Activated gamma-delta T cell treated with anti-CD3 and anti-CD28 coated beads, Interleukin-2, amount 50 U/mL, for 16 hours (primary cell): Measurements from ENCODE around the gene SMARCA2.

Experiments
- DNase-seq: peaks from one replicate; pipeline ENCODE4 v3.0.0-alpha.2; 2020; ENCODE audit warnings: low read depth

Gene SMARCA2

DNA sequence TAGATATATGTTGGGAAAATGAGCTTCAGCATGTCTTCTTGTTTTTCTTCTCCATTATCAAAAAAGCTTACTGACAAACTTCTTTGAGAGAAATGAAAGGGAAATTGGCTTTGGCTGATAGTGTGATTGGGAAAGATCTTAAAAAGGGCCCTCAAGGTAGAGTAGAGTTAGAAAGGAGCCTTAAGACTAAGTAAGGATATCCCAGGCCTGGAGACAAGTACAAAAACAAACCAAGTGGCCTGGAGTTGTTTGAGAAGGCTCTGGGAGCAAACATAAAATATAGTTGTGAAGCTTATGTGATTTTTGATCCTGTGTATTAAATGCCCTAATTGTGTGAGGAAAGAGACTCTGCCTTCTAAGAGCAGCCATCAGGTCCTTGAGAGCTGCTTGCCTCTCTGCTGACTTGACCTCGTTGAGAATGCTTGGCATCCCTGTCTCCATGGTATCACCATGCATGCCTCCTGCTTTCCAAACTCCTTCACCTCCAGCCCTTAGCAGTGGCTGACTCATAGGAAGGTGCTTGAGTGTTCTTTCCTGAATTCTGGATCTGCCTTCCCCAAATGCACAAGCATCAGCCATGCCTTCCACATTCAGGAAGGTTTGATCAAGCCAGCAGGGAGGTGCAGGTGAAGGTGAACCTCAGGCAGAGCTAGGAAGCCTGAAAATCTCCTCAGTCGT, 78.9 kb downstream of the SMARCA2 start:
- no peak for DNase-seq

DNA sequence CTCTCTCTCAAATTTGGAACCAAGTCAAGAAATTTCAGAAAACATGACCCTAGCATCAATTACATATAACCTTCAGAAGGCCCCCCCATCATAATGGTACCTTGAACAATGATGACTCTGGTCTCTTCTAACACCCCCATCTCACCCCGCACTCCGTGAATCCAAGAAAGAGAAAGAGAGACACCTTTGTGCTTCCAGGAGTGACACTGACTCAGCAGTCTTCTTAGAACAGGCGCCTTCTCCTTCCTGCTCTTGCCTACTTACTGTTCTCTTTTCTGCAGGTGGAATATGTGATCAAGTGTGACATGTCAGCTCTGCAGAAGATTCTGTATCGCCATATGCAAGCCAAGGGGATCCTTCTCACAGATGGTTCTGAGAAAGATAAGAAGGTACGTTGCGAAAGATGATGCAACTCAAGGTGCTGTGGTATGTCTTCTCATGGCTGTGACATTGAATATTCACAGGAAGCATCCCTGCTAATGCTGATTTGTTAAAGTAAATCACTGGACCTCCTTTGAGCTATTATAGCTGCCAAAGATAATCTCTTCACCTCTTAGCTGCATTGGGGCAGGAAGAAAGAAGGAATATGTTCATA, 81.3 kb downstream of the SMARCA2 start:
- no peak for DNase-seq

DNA sequence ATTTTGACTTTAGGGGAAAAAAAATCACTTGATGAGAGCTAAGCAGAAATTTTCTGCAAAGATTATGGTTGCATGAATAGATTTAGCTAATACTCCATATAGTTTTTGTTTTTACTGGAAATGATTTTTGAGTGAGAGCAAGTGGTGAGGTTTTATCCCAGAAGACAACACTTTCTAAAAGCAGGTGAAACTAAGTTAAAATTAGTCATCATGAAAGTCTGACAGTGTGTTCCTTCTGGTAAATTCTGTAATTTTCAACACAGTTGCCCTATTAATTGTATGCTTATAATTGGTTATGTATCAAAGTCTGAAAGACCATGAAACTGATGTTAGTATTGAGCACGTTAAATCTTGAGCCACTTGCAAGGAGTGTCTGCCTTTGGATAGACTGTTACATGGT, 91.5 kb downstream of the SMARCA2 start:
- DNase-seq: no peak

DNA sequence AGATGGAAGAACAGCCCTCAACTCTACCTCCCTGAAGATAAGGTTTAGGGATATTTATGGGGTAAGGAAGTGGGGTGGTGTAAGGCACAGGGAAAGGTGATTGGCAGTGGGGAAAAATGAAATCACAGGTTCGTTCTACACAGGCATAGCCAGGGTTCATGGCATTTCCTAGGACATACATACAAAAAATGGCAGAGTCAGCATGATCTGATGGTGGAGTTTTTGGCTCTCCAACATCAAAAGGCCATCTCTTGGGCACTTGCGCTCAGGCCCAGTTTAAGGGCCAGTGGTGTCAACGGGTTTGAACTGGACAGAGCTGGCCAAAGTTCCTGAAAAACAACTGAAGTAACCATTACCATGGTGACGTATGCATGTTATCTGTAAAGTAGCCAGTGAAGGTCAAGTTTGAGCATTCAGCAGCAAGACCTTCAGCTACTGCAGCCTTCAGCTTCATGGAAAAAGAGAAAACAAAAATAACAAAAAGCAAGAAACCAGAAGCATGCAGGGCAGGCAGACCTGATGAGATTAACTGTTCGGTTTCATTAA, 92.8 kb downstream of the SMARCA2 start:
- DNase-seq: no peak

DNA sequence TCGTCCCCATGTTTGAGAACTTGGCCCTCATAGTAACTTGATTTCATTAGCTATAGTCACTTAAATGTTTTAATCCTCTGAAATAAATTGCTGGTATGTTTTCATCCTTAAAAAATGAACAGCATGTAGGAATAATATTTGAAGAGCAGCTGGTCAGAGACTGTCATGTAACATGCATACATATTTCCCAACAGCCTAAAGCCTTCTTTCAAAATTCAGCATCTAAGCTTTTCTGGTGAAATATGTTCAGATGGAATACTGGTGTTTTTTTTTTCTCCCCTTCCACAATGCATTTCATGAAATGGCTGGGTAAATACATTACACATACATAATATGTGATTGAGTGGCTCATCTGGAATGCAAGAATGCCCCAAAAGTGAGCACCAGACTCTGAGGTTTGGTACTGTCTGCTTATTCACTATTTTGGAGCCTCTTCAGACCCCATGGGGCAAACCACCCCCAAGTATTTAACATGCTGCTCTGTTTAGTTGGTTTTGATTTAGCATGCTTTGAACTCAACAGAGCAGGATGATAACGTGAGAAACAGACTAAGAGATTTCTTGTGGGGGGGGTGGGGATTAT, 94.0 kb downstream of the SMARCA2 start:
- DNase-seq: no peak

DNA sequence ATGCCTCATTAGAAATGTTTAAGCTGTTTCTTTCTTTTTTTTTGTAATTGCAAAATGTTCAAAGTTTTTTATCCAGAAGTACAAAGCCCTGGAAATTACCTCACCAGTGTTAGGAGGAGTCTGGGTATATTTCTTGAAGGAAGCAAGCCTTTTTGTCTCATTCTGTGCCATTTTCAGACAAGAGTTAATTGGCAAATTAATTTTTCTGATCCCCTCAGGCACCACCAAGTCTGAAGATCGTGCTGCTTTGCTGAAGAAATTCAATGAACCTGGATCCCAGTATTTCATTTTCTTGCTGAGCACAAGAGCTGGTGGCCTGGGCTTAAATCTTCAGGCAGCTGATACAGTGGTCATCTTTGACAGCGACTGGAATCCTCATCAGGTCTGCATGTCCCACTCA, 94.9 kb downstream of the SMARCA2 start:
- no peak for DNase-seq

DNA sequence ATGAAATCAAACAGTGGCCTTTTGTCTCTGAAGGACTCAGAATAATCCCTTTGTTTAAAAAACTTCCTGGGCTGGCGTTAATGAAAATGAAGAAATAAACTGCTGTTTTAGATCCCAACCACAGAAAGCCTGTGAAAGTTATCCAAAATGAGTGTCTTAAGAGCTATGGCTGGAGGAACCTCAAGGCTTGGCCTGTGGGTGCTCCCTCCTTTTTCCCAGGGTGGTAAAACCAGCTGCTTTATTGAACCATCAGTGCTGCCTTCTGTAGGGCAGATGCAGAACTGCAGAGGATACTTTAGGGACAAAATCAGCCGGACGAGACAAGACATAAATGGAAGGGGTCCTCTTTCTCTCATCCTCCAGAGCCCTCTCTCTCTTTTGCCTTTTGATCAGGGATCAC, 100.9 kb downstream of the SMARCA2 start:
- DNase-seq: no peak

DNA sequence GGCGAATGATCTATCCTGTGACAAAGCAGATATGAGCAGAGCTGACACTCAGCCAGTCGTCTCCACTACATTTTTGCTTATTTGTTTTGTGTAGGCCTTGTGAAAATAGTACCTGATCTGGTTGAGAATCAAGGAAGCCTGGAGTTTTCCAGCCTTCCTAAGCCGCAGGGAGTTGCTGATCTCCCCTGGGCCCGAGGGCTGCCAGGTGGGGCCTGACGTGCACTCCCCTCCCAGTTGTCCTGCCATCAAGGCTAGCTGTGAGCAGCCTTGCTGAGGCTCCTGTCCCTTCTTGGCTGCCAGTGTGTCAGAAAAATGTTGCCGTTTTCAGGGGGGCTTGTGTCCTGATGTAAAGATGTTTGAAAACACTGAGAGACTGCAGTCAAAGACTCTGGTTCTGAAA, 102.4 kb downstream of the SMARCA2 start:
- DNase-seq: no peak

DNA sequence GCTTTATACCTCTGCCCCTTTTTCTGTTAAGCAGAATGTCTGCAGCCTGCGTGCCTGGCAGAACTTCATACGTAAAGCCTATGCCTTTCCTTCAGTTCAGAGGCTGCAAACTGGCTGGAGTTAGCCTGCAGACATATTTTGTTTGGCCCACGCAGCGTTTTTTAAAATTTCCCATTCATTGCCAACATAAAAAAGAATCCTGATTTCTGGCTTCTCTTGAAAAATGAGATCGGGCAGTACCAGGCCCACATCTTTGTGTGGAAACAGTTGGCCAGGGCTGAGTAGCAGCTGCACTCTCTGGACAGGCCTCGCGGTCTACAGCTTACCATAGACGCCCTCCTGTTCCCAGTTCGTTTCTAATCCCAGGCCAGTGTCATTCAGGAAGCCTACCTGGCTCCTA, 104.4 kb downstream of the SMARCA2 start:
- no peak for DNase-seq

DNA sequence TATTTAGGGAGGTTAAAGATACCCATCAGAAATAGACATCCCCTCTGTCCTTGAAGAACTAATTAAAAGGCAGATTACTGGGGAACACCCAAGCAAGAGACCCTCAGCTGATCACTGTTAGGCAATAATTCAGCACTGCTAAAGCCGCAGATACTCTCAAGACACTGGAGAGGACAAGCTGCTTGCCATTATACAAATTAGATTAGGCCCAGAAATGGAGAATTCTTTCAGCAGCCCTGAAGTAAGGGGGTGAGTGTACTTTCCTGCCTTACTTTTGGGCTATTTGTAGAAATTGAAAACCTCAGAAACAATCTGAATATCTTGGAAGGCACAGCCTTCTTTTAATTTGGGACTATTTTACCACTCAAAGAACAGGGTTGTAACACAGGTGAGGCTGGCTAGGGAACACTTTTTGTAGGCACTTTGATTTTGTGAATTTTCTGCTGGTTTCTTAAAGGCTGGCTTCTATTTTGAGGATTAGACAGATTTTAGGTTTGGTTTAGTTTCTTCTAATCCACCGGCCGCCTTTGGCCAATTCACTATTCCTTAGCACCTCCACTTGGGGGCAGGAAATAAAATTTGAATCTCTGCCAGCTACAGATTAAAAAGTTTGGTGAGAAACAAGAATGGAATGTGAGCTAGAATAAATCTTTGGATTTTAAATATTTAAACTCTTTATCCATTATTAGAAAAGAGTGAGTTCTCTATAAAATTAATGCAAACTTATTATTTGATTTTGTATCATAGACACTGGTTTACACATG, 106.0 kb downstream of the SMARCA2 start:
- no peak for DNase-seq

DNA sequence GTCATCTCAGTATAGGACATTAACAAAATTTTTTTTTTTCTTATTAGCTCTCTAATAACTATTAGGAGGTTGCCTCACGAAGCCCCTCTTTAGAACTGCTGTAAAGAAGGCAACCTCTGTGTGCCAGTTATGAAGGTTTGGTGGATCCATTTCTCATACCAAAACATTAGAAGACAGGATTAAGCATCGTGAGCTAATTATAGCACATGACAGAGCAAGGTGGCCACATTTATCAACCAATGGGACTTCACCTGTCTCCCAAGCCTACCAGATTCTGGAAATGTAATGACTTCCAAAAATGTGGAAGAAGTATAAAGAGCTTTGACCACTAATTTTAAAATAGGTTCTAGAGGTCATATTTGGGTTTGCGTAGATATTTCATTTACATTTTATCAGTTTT, 107.2 kb downstream of the SMARCA2 start:
- no peak for DNase-seq

DNA sequence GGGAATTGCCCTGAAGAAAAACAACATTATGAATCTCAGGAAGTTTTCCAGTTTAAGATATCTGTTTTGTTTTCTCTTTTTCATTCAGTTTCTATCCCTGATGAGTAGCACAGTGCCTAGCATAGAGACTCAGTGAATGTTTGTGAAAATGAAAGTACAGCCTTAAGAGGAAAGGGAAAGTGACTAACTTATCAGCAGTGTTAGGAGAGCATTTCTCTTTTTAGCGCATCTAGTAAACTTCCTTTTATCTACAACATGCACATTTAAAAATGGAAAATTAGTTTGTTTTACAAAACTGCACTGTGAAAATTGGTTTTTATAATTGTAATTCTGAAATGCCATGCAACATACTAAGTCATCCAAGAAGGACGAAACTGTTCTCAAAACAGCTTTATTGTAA, 110.8 kb downstream of the SMARCA2 start:
- DNase-seq: no peak

DNA sequence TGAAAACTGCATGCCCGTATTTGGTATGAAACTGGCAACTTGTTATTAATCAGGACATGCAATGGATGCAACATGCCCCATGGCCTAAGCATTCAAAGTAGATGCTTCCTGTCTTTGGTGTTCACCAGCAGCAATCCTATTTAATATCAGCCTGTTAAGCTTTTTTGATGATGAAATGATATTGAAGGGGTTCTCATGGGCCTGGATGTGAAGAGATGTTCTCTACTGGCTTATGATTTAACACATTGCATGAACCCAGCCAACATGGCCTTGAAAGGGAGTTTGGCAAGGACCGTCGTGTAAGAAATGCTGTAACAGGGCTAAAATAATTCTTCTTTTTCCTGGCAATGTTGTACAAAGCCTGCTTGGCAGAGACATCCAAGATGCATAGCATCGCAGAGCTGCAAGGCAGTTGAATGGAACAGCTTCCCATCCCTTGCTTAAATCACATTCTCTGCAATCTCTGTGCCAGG, 111.2 kb downstream of the SMARCA2 start:
- no peak for DNase-seq

DNA sequence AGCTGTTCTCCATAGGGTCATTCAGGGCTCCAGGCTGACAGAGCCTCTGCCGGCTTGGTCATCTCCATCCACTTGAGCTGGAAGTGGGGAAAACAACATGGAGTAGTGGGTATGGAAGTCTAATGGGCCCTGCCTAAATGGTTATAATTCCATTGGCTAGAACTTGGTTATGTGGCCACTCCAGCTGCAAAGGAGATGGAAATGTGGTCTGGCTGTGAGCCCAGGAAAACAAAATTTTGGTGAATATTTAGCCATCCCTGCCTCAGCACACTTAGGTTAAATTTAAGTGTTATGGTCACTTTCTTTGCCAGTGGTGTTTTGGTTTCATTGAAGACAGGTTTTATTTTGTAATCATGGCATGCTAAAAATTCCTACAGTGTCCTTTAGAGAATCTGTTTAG, 112.3 kb downstream of the SMARCA2 start:
- no peak for DNase-seq

DNA sequence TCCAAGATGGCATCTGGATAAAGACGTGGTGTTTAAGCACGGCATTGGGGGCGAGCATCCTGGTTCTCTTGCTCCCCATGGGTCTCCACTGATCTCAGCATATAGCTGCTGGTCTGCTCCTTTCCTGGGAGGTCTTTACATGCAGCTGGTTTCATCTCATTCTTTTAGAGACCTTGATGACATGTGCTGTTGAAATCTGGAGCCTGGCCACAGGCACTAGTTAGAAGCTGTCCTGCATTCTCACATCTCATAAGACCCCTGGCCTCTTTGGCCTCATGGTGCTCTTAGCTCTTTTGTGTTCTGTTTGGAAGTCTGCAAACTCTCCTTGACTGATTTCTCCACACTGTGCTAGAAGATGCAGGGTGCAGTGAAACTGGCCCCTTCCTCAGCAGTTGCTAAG, 113.0 kb downstream of the SMARCA2 start:
- no peak for DNase-seq

DNA sequence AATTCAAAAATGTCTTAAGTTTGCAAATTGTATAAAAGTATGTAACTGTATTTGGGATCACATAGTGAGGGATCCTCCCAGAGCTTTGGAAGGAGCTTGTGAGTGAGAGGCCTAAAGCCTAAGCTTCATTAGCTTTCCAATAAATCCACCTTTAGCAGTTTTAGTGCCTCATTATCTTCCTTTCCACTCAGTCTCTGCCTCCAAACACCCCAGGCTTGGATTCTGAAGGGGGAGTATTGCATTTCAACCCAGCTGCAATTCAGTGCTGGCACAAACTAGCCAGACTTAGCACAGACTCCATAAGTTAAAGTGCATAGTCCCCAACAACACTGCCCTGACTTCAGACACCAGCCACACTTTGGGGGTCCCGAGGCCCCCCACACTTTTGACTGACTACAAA, 113.5 kb downstream of the SMARCA2 start:
- no peak for DNase-seq

DNA sequence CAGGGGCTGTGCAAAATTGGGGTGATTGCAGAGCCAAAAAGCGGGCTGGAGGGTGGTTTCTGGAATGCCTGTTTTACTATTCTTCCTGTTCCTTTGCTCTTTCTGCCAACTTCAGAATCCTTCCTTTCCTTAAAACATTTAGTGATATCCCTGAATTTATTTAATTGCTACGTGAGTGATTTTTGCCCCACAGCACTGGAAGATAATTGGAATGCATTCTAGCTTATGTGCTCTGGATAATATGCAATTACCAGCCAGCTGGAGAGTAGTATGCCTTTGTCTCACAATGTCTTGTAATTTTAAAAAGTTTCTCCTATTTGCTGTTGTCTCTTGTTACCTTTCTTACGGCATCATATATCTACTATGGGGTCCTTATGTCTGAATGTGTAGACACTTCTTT, 115.8 kb downstream of the SMARCA2 start:
- DNase-seq: no peak

DNA sequence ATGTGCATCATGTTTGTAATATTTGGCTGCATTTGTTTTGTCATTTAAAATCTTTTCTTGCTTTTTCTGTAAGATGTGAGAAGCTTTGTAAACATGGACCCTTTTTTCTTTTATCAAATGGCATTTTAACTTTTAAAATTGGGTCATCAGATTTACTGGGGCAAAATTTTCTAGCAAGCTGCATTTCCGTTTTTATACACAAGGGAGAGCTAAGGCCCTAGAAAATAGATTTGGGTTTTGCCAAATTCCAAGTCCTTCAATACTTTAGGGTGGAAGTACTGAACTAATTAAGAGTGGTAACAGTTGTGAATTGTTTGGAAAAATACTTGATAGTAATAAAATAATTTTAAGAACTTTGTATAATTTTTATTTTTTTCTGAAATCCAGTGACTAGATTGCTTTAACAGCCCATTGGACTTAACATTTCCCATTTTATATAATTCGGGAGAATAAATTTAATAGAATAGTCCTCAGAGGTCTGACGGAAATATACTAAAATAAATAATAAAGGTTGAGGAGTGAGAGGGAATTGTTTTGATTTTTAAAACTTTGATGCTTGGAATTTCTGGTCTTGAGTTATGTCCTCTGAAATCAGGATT, 117.4 kb downstream of the SMARCA2 start:
- no peak for DNase-seq

DNA sequence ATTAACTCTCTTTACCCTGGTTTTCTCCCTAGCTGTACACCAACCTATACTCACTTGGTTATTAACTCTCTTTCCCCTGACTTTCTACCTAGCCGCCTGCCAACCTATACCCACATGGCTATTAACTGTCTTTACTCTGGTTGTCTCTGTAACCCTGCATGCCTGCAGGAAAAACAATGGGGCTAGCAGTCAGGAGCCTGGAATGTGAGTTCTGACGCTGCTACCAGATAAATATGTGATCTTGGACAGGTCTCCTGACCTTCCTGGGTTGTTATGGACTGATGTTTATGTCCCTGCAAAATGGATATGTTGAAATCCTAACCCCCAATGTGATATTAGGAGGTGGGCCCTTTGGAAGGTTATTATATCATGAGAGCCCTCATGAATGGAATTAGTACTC, 119.2 kb downstream of the SMARCA2 start:
- no peak for DNase-seq

DNA sequence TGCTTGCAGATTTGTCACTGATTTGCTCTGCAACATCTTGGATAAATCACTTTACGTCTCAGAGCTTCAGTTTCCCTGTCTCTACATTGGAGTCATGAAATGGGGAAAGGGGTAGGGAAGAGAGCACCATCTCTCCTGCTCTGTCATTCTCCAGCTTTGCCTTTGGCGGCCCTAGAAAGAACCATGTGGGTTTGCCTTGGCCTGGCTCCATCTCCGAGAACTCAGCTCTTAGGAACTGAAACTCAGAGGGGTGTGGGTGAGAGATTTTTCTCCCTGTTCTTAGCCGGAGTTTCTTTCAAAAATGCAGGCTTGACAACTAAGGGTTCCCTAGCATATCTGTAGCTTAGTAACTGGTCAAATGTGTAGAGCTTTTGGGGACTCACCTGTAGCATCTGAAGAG, 123.5 kb downstream of the SMARCA2 start:
- no peak for DNase-seq

DNA sequence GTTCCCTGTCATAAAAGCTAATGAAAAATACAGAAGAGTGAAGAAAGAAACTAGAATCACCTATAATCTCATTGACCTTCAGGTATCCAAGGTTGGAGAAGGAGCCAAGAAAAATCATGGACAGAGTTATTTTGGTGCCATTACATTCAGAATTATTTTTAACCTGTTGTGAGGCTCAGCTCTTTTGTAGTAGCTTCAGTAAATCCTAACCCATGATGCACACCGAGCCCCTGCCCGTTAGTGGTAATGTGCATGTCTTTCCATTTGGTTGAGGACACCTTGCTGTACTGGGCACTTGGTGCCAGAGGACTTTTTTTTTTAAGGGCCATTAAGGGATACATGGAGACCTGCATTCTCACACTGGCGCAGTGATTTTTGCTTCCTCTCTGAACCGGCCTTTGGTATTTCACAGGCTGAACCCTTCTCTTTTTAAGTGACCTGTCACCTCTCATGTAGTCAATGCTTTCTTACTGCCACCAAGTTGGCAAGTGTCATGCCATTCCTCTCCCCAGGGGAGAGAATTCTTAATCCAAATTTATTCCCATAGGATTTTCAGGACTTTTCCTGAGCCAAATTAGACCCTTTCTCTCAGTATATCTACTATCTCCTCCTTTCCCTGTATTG, 125.6 kb downstream of the SMARCA2 start:
- no peak for DNase-seq

DNA sequence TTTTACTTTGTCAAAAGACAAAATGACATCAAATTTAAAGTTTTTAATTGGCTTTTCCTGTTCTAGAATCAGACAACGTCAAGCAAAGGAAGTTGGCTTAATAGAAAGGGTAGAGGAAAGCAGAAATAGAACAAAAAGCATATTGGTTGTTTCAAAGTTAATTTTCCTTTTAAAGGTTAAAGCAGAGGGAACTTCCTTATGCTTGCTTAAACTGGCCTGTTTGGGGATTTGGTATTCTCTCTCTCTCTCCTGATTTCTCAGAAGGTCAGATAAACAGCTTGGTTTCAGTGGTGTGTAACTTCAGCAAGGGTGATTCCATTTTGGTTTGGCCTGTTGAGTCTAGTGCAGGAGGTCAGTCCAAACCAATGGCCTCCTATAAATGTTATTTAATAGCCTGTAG, 127.1 kb downstream of the SMARCA2 start:
- DNase-seq: no peak
